ENCODE results near the gene ZAP70.

GRCh38 chr2:97779141-97779540, 65.8 kb downstream of the ZAP70 start:
- TF ChIP-seq POLR2A (IDR thresholded peaks at IDR 0.05; ENCODE audit: low read length): no peak
- no peak for TF ChIP-seq GATA1 (IDR thresholded peaks at IDR 0.05; ENCODE audit: low read depth, low read length)
